HG03558 (cell line): ENCODE results near the gene WDR43.

Experiments
- ATAC-seq: cut with Tn5 transposase; IDR thresholded peaks from one replicate; pipeline ENCODE4 v1.9.1; 2021; ENCODE audit warnings: moderate number of reproducible peaks; ENCODE audit not compliant: unreplicated experiment; ENCODE audit errors: extremely low read depth

The WDR43 gene

GRCh38 chr2:28990445-28990844 is 96.0 kb downstream of the WDR43 start:
- no peak for ATAC-seq

GRCh38 chr2:28991021-28991420 is 96.6 kb downstream of the WDR43 start:
- ATAC-seq = no peak

- no peak for ATAC-seq
Observed at GRCh38 chr2:28991460-28991859, 97.0 kb downstream of the WDR43 start.

GRCh38 chr2:28993206-28993960 is 98.9 kb downstream of the WDR43 start:
- no peak for ATAC-seq

DNA sequence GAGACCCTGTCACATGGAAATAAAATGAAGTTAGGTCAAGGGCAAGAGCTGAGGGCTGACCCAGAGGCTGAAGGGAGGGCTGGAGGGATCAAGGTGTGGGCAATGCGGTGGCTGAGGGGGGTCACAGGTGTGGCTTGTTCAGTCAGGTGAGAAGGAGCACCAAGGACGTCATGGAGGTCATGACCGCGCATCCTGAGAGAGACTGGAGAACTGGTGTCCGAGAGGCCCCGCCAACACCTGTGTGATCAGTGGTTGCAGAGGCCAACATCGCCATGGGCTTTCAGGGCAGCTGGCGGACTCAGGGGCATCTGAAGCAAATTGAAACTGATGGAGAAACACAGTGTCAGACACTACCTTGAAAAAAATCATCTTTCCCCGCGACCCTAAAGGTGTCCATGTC is 99.6 kb downstream of the WDR43 start:
- no peak for ATAC-seq

DNA sequence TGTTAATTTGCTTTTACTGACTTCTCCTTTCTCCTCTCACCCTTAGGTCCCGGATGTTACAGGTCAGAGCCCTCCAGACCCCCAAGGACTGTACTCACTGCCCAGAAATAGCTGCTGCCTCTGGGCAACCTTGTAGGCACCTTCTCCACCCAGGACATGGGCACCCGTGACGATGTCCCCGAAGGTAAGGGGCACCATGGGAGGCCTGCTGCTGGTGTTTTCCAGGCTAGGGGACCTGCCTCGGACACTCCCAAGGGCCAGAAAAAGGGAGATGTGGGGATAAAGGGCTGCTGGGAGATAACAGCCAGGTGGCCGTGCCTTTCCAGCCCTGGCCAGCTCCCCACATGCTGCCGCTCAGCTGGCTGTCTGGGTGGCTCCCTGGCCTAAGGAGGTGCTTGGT is 100.2 kb downstream of the WDR43 start:
- no peak for ATAC-seq

- ATAC-seq = no peak
Observed at GRCh38 chr2:28995765-28996750, 101.6 kb downstream of the WDR43 start.

- no peak for ATAC-seq
Observed at GRCh38 chr2:28997237-28997846, 102.9 kb downstream of the WDR43 start.
